ENCODE measurements around the gene SUCLG2.

GRCh38 chr3:67587811-67588210 is 66.6 kb downstream of the SUCLG2 start:
- no peak for TF ChIP-seq CTCF (IDR thresholded peaks at IDR 0.05)
- TF ChIP-seq POLR2A (IDR thresholded peaks at IDR 0.05), result no peak

Data from body of pancreas (tissue), 4 donors.